AG09319 (cell line): Measurements from ENCODE around the gene NCKAP5.

Source experiments
- DNase-seq: peaks from one replicate; pipeline ENCODE4 v3.0.0-alpha.2; 2010; ENCODE audit warnings: low read depth; ENCODE audit errors: extremely low read depth
- TF ChIP-seq, protein P1 (sequence below): IDR thresholded peaks from 2 replicates; pipeline ENCODE4 v1.5.1; 2011; ENCODE audit warnings: low read depth, mild to moderate bottlenecking, inconsistent platforms, low read length, moderate library complexity

NCKAP5 gene

GRCh38 chr2:133249362-133249761 is 318.9 kb downstream of the NCKAP5 start:
- TF ChIP-seq, protein P1, sequence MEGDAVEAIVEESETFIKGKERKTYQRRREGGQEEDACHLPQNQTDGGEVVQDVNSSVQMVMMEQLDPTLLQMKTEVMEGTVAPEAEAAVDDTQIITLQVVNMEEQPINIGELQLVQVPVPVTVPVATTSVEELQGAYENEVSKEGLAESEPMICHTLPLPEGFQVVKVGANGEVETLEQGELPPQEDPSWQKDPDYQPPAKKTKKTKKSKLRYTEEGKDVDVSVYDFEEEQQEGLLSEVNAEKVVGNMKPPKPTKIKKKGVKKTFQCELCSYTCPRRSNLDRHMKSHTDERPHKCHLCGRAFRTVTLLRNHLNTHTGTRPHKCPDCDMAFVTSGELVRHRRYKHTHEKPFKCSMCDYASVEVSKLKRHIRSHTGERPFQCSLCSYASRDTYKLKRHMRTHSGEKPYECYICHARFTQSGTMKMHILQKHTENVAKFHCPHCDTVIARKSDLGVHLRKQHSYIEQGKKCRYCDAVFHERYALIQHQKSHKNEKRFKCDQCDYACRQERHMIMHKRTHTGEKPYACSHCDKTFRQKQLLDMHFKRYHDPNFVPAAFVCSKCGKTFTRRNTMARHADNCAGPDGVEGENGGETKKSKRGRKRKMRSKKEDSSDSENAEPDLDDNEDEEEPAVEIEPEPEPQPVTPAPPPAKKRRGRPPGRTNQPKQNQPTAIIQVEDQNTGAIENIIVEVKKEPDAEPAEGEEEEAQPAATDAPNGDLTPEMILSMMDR = no peak
- DNase-seq = no peak

GRCh38 chr2:133248264-133248663 is 320.0 kb downstream of the NCKAP5 start:
- TF ChIP-seq, protein P1 = no peak
- no peak for DNase-seq

DNA sequence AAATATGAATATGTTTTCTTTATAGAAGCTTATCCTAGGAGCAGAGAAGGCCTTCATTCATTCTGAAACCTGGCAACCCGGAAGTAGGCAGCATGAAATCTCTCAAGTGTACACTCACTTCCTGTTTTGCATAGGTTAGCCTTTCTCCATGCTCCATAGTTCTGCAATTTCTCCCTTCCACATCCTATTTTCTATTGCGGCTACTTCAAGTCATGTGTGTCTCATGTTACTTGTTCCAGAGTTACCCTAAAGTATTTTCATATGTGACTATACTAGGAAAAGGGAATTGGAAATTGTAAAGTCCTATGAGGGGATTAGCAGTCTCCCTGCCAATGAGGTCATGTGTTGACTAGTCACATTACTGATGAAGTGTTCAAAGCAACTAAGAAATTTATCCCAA is 320.6 kb downstream of the NCKAP5 start:
- DNase-seq = no peak
- TF ChIP-seq, protein P1 = no peak

GRCh38 chr2:133241224-133241571 is 327.1 kb downstream of the NCKAP5 start:
- TF ChIP-seq, protein P1 = no peak
- peak; percentile 70 for DNase-seq

DNA sequence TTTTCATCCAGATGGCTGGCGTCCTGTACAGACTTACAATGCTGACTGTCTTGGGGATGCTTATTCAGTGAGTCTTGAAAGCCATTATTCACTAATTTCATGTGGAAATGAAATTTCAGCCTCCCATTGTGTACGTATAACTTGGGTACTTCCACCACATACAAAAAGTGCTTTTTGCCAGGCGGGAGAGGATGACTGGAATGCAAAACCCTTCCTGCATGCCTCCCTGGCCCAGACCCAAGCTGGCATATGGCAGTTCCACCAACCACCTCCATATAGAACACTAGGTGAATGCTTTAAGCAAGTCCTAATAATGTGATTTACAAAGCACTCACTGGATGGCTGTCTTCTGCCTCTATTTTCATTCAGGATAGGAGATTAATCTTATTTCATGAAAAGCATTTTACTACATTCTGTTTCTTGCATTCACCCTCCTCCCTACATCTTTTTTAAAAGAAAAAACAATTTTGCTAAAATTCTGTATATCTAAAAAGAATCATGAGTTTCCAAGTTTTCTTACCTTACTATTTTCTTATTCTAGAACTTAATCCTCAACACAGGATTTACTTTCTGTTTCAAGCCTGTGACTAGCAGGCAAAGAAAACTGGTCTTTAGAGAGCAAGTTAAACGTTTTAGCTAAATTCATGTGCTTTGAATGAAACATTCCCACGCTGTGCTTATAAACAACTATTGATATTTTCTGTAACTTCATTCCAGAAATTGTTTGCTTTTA is 327.6 kb downstream of the NCKAP5 start:
- DNase-seq = no peak

DNA sequence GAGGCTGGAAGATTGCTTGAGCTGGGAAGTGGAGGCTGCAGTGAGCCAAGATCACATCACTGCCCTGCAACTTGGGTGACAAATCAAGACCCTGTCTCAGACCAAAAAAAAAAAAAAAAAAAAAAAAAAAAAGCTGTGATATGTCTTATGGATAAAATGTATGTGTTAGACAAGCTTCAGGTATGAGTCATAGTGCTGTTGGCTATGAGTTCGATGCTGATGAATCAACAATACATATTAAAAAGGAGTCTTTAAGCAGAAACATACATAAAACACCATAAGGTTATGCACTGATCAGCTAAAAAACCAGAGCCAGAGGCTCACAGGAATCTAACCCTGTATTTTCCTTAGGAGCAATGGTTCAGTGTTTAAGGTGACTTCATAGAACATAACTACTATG is 332.3 kb downstream of the NCKAP5 start:
- no peak for DNase-seq
- TF ChIP-seq, protein P1 = no peak

More for the DNA sequence above, 327.6 kb downstream of the NCKAP5 start:
- TF ChIP-seq, protein P1 = no peak

DNA sequence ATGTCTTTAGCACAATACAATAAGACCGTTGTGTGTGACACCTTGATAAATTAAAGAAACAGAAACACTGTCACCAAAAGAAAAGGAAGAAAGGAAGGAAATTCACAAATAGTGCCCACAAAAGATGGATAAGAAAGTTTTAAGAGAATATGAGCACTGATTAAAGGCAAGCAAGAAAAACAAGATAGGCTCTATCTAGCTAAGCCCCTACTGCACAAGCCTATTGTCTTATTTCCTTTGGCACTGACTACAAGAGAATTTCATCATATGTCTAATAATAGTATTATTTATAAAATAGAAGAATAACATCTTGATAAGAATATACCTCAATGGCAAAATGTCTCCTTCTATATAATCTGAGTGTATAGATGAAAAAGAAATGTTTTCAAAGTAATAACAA is 335.7 kb downstream of the NCKAP5 start:
- no peak for DNase-seq
- TF ChIP-seq, protein P1 = no peak
